Activated CD4-positive, alpha-beta T cell treated with anti-CD3 and anti-CD28 coated beads, Interleukin-2, amount 10 ng/mL, durations not matched to agents 7 days and 5 days (primary cell): ENCODE data around the gene ZBTB43. TPM values are rescaled to one million over a fixed set of nuclear protein-coding genes. Genes with fewer than 3 reads are reported as not detected.

Experiments
- CTCF ChIA-PET: fragments of 350-600 bp; sonication (Branson Sonifier 250); formaldehyde crosslinking; loops from one replicate; lab custom pipeline; 2021; ENCODE audit warnings: antibody characterized with exemption; lab: Charles Lee
- POLR2A ChIA-PET: fragments of 350-600 bp; sonication (Branson Sonifier 250); formaldehyde crosslinking; loops from one replicate; lab custom pipeline; 2021; ENCODE audit warnings: antibody characterized with exemption; lab: Charles Lee
- DNase-seq: peaks from one replicate; pipeline ENCODE4 v3.0.0-alpha.2; 2020
- H3K27ac Mint-ChIP-seq: one replicate; pipeline ENCODE4 v1.8.0; 2021; ENCODE audit warnings: mild to moderate bottlenecking, moderate library complexity, mixed read lengths
- H3K27me3 Mint-ChIP-seq: one replicate; pipeline ENCODE4 v1.8.0; 2021; ENCODE audit warnings: mixed read lengths
- H3K36me3 Mint-ChIP-seq: one replicate; pipeline ENCODE4 v1.8.0; 2021; ENCODE audit warnings: low read depth, mixed read lengths
- H3K4me1 Mint-ChIP-seq: one replicate; pipeline ENCODE4 v1.8.0; 2021; ENCODE audit warnings: mixed read lengths
- H3K4me3 Mint-ChIP-seq: one replicate; pipeline ENCODE4 v1.8.0; 2021; ENCODE audit warnings: mild to moderate bottlenecking, moderate library complexity, mixed read lengths
- H3K9me3 Mint-ChIP-seq: one replicate; pipeline ENCODE4 v1.8.0; 2021; ENCODE audit warnings: mixed read lengths
- total RNA-seq, 2 experiments: library from RNA; stranded (reverse); gene quantifications; one replicate each; pipeline ENCODE4 v1.2.3, GENCODE V29; 2021

ZBTB43 gene
- 10 to 100 TPM; 17.0 to 21.0 TPM for total RNA-seq

- ChIA-PET POLR2A (no interaction called here), CTCF (interaction anchor here (0.7 to 2.1 kb wide), 7 partner anchors 12 to 99 kb away, joined by 3 to 8 read pairs (median 3); no protein-coding TSS in a partner anchor)
- Mint-ChIP-seq H3K36me3 (peaks cover 8% of the 10 kb centered on the region), H3K27ac (peak within 1 kb of the TSS; percentile 98), H3K4me3 (peak within 1 kb of the TSS; percentile 92), H3K4me1 (peaks cover 42% of the 10 kb centered on the region), H3K27me3 (no peaks in the 10 kb centered on the region), H3K9me3 (peaks cover 4% of the 10 kb centered on the region)
- DNase-seq, result peak; percentile 99
Measured at GRCh38 chr9:126804696-126805553, at the start of gene ZBTB43. Gene ZBTB43 (plus strand): TSS chr9:126805040. CDS start chr9:126832510, 27,470 bp downstream.

- Mint-ChIP-seq H3K9me3 (no peaks in the 10 kb centered on the region), H3K4me1 (peaks cover 6% of the 10 kb centered on the region), H3K36me3 (no peaks in the 10 kb centered on the region), H3K4me3 (no peak overlapping the region), H3K27me3 (peaks cover 3% of the 10 kb centered on the region), H3K27ac (no peak overlapping the region)
- ChIA-PET CTCF (no interaction called here), POLR2A (no interaction called here)
- no peak for DNase-seq
Measured at GRCh38 chr9:126755317-126755875, 49.4 kb upstream of the ZBTB43 start.

GRCh38 chr9:126756238-126756637, 48.6 kb upstream of the ZBTB43 start:
- Mint-ChIP-seq H3K27me3 (no peaks in the 10 kb centered on the region), H3K27ac (no peak overlapping the region), H3K4me1 (peaks cover 3% of the 10 kb centered on the region), H3K4me3 (no peak overlapping the region), H3K36me3 (no peaks in the 10 kb centered on the region), H3K9me3 (no peaks in the 10 kb centered on the region)
- no peak for DNase-seq
- POLR2A ChIA-PET, result no interaction called here
- CTCF ChIA-PET, result no interaction called here

- no peaks in the 10 kb centered on the region for H3K27me3 Mint-ChIP-seq
- H3K9me3 Mint-ChIP-seq, result no peaks in the 10 kb centered on the region
- POLR2A ChIA-PET, result no interaction called here
Measured at GRCh38 chr9:126756876-126757415, 47.9 kb upstream of the ZBTB43 start.

GRCh38 chr9:126758916-126759585, 45.8 kb upstream of the ZBTB43 start:
- Mint-ChIP-seq H3K27me3 (no peaks in the 10 kb centered on the region), H3K4me1 (no peaks in the 10 kb centered on the region), H3K4me3 (no peak overlapping the region), H3K9me3 (no peaks in the 10 kb centered on the region), H3K36me3 (no peaks in the 10 kb centered on the region), H3K27ac (no peak overlapping the region)
- no peak for DNase-seq
- POLR2A ChIA-PET, result no interaction called here
- CTCF ChIA-PET, result no interaction called here

More at GRCh38 chr9:126756876-126757415, 47.9 kb upstream of the ZBTB43 start:
- Mint-ChIP-seq H3K27ac (peak overlapping the region; percentile 33), H3K4me1 (no peaks in the 10 kb centered on the region), H3K4me3 (no peak overlapping the region), H3K36me3 (no peaks in the 10 kb centered on the region)
- CTCF ChIA-PET, result interaction anchor here (0.6 to 0.9 kb wide), 2 partner anchors 8 to 46 kb away, joined by 3 to 5 read pairs; no protein-coding TSS in a partner anchor
- DNase-seq, result no peak

GRCh38 chr9:126761274-126761673, 43.6 kb upstream of the ZBTB43 start:
- ChIA-PET POLR2A (no interaction called here), CTCF (no interaction called here)
- DNase-seq, result no peak
- Mint-ChIP-seq H3K4me3 (no peak overlapping the region), H3K36me3 (no peaks in the 10 kb centered on the region), H3K27me3 (no peaks in the 10 kb centered on the region), H3K9me3 (no peaks in the 10 kb centered on the region), H3K4me1 (no peaks in the 10 kb centered on the region), H3K27ac (no peak overlapping the region)

GRCh38 chr9:126763130-126763764, 41.6 kb upstream of the ZBTB43 start:
- Mint-ChIP-seq H3K9me3 (no peaks in the 10 kb centered on the region), H3K36me3 (no peaks in the 10 kb centered on the region), H3K4me1 (no peaks in the 10 kb centered on the region), H3K27ac (no peak overlapping the region), H3K4me3 (no peak overlapping the region), H3K27me3 (no peaks in the 10 kb centered on the region)
- no peak for DNase-seq
- CTCF ChIA-PET, result interaction anchor here (1.5 kb wide), 1 partner anchor 20 kb away, joined by 3 read pairs; no protein-coding TSS in a partner anchor
- POLR2A ChIA-PET, result no interaction called here

GRCh38 chr9:126773004-126773607, 31.7 kb upstream of the ZBTB43 start:
- DNase-seq, result peak; percentile 20
- Mint-ChIP-seq H3K4me1 (peaks cover 1% of the 10 kb centered on the region), H3K36me3 (no peaks in the 10 kb centered on the region), H3K27ac (no peak overlapping the region), H3K9me3 (peaks cover 2% of the 10 kb centered on the region), H3K4me3 (no peak overlapping the region), H3K27me3 (peaks cover 23% of the 10 kb centered on the region)
- ChIA-PET POLR2A (no interaction called here), CTCF (interaction anchor here (0.8 to 1.6 kb wide), 2 partner anchors 9 to 67 kb away, joined by 3 read pairs; no protein-coding TSS in a partner anchor)

- Mint-ChIP-seq H3K36me3 (no peaks in the 10 kb centered on the region), H3K27ac (no peak overlapping the region), H3K4me1 (peaks cover 1% of the 10 kb centered on the region), H3K4me3 (no peak overlapping the region), H3K27me3 (peaks cover 26% of the 10 kb centered on the region), H3K9me3 (no peaks in the 10 kb centered on the region)
- CTCF ChIA-PET, result interaction anchor here (1.3 to 10.8 kb wide), 2 partner anchors 27 to 69 kb away, joined by 3 to 195 read pairs; no protein-coding TSS in a partner anchor
- POLR2A ChIA-PET, result no interaction called here
- DNase-seq, result no peak
Measured at GRCh38 chr9:126775926-126776325, 28.9 kb upstream of the ZBTB43 start.

- Mint-ChIP-seq H3K27me3 (peaks cover 23% of the 10 kb centered on the region), H3K9me3 (no peaks in the 10 kb centered on the region), H3K4me1 (peaks cover 5% of the 10 kb centered on the region), H3K36me3 (no peaks in the 10 kb centered on the region), H3K27ac (no peak overlapping the region), H3K4me3 (no peak overlapping the region)
- no peak for DNase-seq
- ChIA-PET CTCF (interaction anchor here (0.8 to 10.8 kb wide), 2 partner anchors 27 to 71 kb away, joined by 3 to 195 read pairs; partner anchors contain the start of gene ZBTB43), POLR2A (interaction anchor here (0.8 kb wide), 1 partner anchor 72 kb away, joined by 3 read pairs; no protein-coding TSS in a partner anchor)
Measured at GRCh38 chr9:126777733-126778132, 27.1 kb upstream of the ZBTB43 start.

- H3K36me3 Mint-ChIP-seq, result no peaks in the 10 kb centered on the region
- H3K4me3 Mint-ChIP-seq, result no peak overlapping the region
- H3K27ac Mint-ChIP-seq, result no peak overlapping the region
- no peaks in the 10 kb centered on the region for H3K9me3 Mint-ChIP-seq
- peaks cover 4% of the 10 kb centered on the region for H3K4me1 Mint-ChIP-seq
- POLR2A ChIA-PET, result no interaction called here
- CTCF ChIA-PET, result interaction anchor here (0.6 to 10.8 kb wide), 3 partner anchors 26 to 72 kb away, joined by 3 to 195 read pairs (median 3); partner anchors contain the start of gene ZBTB43
- DNase-seq, result no peak
- H3K27me3 Mint-ChIP-seq, result peaks cover 21% of the 10 kb centered on the region
Measured at GRCh38 chr9:126778141-126778540, 26.7 kb upstream of the ZBTB43 start.
